HG02870 (cell line): ENCODE results near the gene GGA3.
"Not testable (repeated sequence)": the region's sequence is repeated elsewhere in the genome, so short reads cannot be mapped to it uniquely, and the experiment has no call there.

Source experiments
- ATAC-seq: cut with Tn5 transposase; IDR thresholded peaks from one replicate; pipeline ENCODE4 v1.9.1; 2021; ENCODE audit warnings: mild to moderate bottlenecking, moderate library complexity; ENCODE audit not compliant: unreplicated experiment

Gene GGA3

DNA sequence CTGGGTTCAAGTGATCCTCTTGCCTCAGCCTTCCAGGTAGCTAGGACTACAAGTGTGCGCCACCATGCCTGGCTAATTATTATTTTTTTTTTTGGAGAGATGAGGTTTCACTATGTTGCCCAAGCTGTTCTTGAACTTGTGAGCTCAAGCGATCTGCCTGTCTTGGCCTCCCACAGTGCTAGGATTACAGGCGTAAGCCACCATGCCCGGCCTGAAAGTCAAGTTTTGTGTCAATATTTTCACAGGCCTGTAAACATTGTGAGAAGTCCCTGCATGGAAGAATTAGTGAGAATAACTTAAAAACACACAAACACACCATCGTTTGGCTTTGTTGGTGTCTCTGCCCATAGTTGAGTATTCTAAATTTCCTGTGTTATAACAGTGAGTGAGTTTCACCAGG is 33.7 kb downstream of the GGA3 start:
- no peak for ATAC-seq

DNA sequence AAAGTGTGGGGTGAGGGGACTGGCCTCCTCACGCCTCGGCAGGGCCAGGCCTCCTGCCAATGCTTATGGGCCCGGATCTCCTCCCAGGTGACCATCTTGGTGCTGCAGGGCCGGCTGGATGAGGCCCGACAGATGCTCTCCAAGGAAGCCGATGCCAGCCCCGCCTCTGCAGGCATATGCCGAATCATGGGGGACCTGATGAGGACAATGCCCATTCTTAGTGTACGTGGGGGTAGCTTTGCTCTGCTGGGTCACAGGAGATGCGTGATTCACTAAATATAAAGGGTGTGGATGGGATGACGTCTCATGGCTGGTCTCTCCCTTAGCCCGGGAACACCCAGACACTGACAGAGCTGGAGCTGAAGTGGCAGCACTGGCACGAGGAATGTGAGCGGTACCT is 36.4 kb downstream of the GGA3 start:
- ATAC-seq: no peak

DNA sequence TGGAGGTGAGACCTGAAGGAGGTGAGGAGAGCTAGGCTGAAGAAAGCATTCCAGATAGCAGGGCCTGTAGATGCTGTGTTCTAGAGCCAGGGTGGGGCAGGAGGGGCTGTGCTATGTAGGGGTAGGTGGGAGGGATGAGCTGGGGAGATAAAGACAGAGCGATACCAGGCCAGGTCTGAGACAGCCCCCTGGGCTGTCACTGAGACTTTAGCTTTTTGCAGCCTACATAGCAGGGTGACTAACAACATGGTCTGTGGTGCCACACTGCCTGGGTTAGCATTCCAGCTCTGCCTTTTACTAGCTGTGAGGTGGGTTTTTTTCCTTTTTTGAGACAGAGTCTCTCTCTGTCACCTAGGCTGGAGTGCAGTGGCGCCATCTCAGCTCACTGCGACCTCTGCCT is 41.6 kb downstream of the GGA3 start:
- no peak for ATAC-seq

DNA sequence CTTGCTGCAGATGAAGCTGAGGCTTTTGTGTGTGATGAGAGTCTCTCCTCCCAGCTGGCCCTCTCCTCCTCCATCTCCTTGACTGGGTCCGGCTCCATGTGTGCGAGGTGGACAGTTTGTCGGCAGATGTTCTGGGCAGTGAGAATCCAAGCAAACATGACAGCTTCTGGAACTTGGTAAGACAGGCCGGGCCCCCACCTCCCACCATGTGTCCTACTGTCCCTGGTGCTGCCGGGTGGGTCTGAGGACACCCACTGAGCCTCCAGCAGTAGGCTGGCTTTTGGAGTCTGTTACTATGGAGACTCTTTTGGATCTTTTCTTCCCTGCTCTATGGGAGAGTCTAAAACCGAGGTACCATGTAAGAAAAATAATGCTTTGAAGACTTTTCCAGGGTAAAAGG is 43.3 kb downstream of the GGA3 start:
- ATAC-seq: no peak

DNA sequence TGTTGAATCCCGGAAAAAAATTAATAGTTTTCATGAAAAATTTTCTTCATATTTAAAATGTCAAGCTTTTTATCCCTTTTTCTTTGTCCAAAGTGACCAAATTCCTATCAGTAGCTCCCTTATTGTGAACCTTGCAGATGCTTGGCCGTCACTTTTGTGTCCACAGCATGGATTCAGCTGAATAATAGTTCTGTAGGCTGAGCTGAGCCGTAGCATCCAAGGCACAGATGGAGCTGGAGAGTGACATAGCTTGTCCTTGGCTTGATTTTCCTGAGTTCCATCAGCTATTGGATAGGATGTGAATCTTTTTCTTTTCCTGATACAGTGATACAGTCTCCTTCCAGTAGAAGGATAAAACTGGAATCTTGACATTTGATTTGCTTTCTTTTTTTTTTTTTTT is 52.3 kb downstream of the GGA3 start:
- ATAC-seq: no peak

DNA sequence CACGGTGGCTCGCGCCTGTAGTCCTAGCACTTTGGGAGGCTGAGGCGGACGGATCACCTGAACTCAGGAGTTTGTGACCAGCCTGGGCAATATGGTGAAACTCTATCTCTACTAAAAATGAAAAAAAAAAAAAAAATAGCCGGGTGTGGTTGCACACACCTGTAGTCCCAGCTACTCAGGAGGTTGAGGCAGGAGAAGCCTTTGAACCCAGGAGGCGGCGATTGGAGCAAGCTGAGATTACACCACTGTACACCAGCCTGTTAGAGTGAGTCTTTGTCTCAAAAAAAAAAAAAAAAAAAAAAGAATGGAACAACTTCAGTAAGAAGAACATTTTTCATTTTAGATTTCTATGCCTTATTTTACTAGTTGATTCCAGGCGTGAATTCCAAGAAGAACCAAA is 53.2 kb downstream of the GGA3 start:
- ATAC-seq: no peak

DNA sequence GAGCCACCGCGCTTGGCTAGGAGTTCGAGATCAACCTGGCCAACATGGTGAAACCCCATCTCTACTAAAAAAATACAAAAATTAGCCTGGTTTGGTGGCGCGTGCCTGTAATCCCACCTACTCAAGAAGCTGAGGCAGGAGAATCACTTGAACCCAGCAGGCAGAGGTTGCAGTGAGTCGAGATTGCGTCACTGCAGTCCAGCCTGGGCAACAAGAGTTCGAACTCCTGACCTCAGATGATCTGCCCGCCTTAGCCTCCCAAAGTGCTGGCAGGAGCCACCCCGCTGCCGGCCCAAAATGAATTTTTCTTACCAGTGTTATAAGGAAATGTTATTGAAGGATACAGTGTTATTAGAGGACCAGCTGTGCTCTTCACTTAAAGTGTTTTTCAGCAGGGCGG is 53.6 kb downstream of the GGA3 start:
- ATAC-seq: no peak

DNA sequence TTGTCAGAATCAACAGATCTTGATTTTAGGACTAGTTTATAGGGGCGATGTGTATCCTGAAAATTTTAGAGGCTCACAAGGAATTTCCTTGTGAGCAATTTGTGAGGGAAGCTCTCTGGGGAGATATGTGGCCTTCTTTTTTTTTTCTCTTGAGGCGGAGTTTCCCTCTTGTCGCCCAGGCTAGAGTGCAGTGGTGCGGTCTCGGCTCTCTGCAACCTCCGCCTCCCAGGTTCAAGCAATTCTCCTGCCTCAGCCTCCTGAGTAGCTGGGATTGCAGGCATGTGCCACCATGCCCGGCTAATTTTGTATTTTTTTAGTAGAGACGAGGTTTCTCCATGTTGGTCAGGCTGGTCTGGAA is 54.4 kb downstream of the GGA3 start:
- not testable (repeated sequence) for ATAC-seq

DNA sequence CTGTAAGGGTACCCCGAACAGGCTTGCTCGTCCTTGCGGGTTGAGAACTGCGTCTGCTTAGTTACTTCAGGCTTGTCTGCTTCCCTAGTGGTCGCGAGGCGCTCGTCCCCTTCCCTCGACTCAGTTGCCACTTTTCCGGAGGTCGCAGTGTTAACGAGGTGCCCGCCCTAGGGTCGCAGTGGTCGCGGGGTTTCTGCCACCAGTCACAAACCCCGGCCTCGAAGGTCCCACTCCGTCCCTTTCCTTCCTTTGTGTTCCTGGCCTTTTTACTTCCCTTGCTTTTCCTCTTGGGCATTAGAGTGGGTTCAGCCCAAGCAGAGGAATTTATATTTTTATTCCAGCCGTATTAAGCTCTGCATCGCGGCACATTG is 55.6 kb downstream of the GGA3 start:
- ATAC-seq: no peak

DNA sequence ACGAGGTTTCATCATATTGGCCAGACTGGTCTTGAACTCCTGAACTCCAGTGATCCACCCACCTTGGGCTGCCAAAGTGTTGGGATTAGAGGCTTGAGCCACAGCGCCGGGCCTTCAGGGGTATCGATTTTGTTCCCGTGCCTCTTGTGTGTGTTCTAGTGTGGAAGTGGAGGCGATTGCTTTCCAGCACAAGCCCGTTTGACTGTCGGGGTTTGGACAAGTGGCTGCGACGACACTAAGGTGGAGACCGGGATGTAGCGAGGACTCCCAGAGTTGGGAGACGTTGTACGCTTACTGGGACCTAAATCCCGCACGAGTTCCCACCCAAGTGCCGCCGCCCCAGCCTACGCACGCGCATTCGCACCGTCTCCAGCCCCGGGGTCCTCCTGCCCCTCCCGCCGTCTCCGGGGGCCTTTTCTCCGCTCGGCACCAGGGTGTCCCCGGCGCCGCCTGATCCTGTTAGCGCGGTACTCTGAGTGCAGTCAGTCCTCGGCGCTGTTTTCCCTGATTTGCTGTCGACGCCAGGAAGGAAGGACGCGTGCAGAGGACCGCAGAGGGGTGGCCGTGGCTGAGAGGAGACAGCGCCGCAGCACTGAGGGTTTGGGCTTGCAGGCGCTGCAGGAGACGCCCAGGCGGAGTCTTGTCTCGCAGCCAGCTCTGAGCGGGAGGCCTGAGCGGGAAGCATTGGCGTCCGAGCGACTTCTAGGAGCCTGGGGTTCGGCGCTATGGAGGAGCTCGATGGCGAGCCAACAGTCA is 56.2 kb downstream of the GGA3 start, which contains the start of gene NUP85:
Gene NUP85 (plus strand): TSS at position 643 of the 756 bp plus-strand sequence. CDS start 83 bp downstream, at position 726.
- ATAC-seq: peak; percentile 70

DNA sequence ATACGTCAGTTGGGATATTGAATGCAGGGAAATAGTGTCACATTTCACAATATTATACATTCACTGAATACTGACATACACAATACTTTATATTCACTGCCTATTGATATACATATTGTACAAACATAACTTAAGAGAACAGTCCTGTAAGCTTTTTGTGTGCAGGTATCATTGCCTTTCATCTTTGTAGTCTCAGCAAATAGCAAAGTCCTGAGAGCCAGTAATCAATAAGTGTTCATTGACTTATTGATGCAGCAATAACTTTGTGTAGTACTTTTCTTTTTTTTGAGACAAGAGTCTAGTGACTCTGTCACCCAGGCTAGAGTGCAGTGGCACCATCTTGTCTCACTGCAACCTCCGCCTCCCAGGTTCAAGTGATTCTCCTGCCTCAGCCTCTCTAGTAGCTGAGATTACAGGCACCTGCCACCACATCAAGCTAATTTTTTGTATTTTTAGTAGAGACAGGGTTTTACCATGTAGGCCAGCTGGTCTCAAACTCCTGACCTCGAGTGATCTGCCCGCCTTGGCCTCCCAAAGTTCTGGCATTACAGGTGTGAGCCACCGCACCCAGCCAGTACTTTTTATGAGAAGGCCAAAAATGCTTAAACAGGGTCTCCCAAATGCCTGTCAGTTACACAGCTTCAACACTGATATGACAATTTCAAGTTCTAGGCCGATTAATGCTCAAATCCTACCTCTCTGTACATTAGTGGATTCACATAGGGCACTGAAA is 61.4 kb downstream of the GGA3 start:
- ATAC-seq: no peak

DNA sequence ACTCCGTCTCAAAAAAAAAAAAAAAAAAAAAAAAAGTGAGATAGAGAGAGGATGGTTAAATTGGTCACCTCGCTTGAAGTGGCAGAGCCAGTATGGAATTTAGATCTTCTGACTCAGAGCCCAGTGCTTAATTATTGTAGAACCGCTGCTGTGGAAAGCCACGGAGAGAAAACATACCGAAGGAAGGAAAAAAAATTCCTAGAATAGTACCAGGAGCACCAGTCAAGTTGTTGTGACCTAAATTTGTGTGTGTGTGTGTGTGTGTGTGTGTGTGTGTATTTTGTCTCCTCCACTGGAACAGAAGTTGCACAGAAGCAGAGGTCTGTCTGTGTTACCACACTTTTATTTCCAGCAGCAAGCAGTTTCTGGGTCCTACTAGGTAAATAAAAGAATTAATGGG is 66.5 kb downstream of the GGA3 start:
- ATAC-seq: no peak

DNA sequence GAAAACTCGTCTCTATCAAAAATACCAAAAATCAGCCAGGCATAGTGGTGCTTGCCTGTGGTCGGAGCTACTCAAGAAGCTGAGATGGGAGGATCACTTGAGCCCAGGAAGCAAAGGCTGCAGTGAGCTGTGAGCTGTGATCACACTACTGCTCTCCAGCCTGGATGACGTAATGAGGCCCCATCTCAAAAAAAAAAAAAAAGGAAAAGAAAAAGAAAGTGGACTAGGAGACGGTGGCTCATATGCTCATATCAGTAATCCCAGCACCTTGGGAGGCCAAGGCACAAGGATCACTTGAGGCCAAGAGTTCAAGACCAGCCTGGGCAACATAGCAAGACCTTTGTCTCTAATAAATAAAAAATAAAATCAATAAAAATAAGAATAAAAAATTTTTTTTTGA is 69.8 kb downstream of the GGA3 start:
- ATAC-seq: no peak

DNA sequence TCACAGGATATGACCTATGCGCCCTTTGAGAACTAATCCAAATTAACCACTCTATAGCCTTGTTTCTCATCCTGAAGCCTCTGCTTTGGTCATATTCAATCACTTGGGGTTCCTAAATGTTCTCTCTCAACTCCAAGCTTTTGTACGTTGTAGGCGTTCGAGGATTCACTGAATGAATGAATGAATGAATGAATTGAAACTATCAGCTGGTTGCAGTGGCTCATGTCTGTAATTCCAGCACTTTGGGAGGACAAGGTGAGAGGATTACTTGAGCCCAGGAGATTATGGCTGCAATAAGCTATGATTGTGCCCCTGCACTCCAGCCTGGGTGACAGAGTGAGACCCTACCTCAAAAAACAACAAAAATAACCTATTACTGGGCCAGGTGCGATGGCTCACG is 72.8 kb downstream of the GGA3 start:
- ATAC-seq: no peak
